ENCODE measurements around the gene MEIKIN. TPM values are rescaled to one million over a fixed set of nuclear protein-coding genes. Genes with fewer than 3 reads are reported as not detected.

Gene MEIKIN
- total RNA-seq, 4 donors from 2014 or later: not detected

GRCh38 chr5:131795228-131795627, 150.2 kb downstream of the MEIKIN start:
- intact Hi-C loops (cut with DNase I): loop anchor here (10.0 kb wide), 1 partner anchor 160 kb away; the partner anchor contains the start of gene RAPGEF6
- Histone ChIP-seq H3K27ac (no peak overlapping the region), H3K36me3 (no peaks in the 10 kb centered on the region), H3K4me3 (replicated peaks in 1 of 3) (no peak overlapping the region), H3K27me3 (no peaks in the 10 kb centered on the region), H3K9me3 (no peaks in the 10 kb centered on the region), H3K4me1 (peaks cover 6 to 8% of the 10 kb centered on the region in 2 donors)
- no peak for DNase-seq
- TF ChIP-seq CTCF (IDR thresholded peaks at IDR 0.05) (no peak), POLR2A (IDR thresholded peaks at IDR 0.05) (no peak)
- WGBS, 2 donors: 80 to 85% methylated on average over 6 of the region's 6 CpGs

- Histone ChIP-seq H3K27ac (no peak overlapping the region), H3K4me1 (peaks cover 6 to 8% of the 10 kb centered on the region in 2 donors), H3K9me3 (no peaks in the 10 kb centered on the region), H3K36me3 (no peaks in the 10 kb centered on the region), H3K27me3 (no peaks in the 10 kb centered on the region), H3K4me3 (replicated peaks in 1 of 3) (no peak overlapping the region)
- intact Hi-C loops (cut with DNase I): loop anchor here (10.0 kb wide), 1 partner anchor 160 kb away; the partner anchor contains the start of gene RAPGEF6
- DNase-seq: no peak
- 85 to 94% methylated on average over 4 of the region's 4 CpGs for WGBS, 2 donors
- TF ChIP-seq CTCF (IDR thresholded peaks at IDR 0.05): no peak
- no peak for TF ChIP-seq POLR2A (IDR thresholded peaks at IDR 0.05)
Observed at GRCh38 chr5:131794586-131794985, 150.9 kb downstream of the MEIKIN start.

- WGBS, 2 donors: 97 to 99% methylated on average over 2 of the region's 2 CpGs
- TF ChIP-seq CTCF (IDR thresholded peaks at IDR 0.05) (no peak), POLR2A (IDR thresholded peaks at IDR 0.05) (no peak)
- H3K4me1 ChIP-seq: peaks cover 6 to 9% of the 10 kb centered on the region in 2 donors
- no peak overlapping the region for H3K27ac ChIP-seq
- no peaks in the 10 kb centered on the region for H3K9me3 ChIP-seq
- no peaks in the 10 kb centered on the region for H3K27me3 ChIP-seq
- H3K4me3 ChIP-seq (replicated peaks in 1 of 3): no peak overlapping the region
- no peaks in the 10 kb centered on the region for H3K36me3 ChIP-seq
- no peak for DNase-seq
- intact Hi-C loops (cut with DNase I): loop anchor here (10.0 kb wide), 1 partner anchor 158 kb away; the partner anchor contains the start of gene RAPGEF6
Observed at GRCh38 chr5:131792896-131793295, 152.6 kb downstream of the MEIKIN start.

GRCh38 chr5:131791866-131792265, 153.6 kb downstream of the MEIKIN start:
- no peaks in the 10 kb centered on the region for H3K9me3 ChIP-seq
- WGBS, 2 donors: 96 to 97% methylated on average over 6 of the region's 6 CpGs
- intact Hi-C loops (cut with DNase I): loop anchor here (10.0 kb wide), 1 partner anchor 157 kb away; the partner anchor contains the start of gene RAPGEF6
- H3K27ac ChIP-seq: no peak overlapping the region
- TF ChIP-seq CTCF (IDR thresholded peaks at IDR 0.05): no peak
- TF ChIP-seq POLR2A (IDR thresholded peaks at IDR 0.05): no peak
- no peaks in the 10 kb centered on the region for H3K36me3 ChIP-seq
- H3K4me1 ChIP-seq: peaks cover 6 to 17% of the 10 kb centered on the region in 2 donors
- H3K4me3 ChIP-seq (replicated peaks in 1 of 3): no peak overlapping the region
- no peak for DNase-seq
- H3K27me3 ChIP-seq: no peaks in the 10 kb centered on the region

- Histone ChIP-seq H3K36me3 (no peaks in the 10 kb centered on the region), H3K27me3 (no peaks in the 10 kb centered on the region), H3K9me3 (no peaks in the 10 kb centered on the region), H3K4me1 (peaks cover 1 to 16% of the 10 kb centered on the region in 2 donors), H3K4me3 (replicated peaks in 1 of 3) (no peak overlapping the region), H3K27ac (no peak overlapping the region)
- intact Hi-C loops (cut with DNase I): loop anchor here (10.0 kb wide), 1 partner anchor 156 kb away; the partner anchor contains the start of gene RAPGEF6
- WGBS, 2 donors: 92 to 93% methylated on average over 2 of the region's 2 CpGs
- TF ChIP-seq POLR2A (IDR thresholded peaks at IDR 0.05) (no peak), CTCF (IDR thresholded peaks at IDR 0.05) (no peak)
- DNase-seq: no peak
Observed at GRCh38 chr5:131790550-131790949, 154.9 kb downstream of the MEIKIN start.
